Left cardiac atrium (tissue), 4 donors: ENCODE measurements around the gene PCDHA7. TPM values are rescaled to one million over a fixed set of nuclear protein-coding genes. Genes with fewer than 3 reads are reported as not detected.
"Not testable (repeated sequence)": the region's sequence is repeated elsewhere in the genome, so short reads cannot be mapped to it uniquely, and the experiment has no call there.

Experiments used
- ATAC-seq, 2 donors: fragments of 200-7000 bp; cut with Tn5 transposase; one replicate each; pipeline ENCODE4 v1.9.1; 2020; ENCODE audit warnings: mild to moderate bottlenecking in 2 of 2, moderate library complexity in 2 of 2
- DNase-seq: peaks from one replicate; pipeline ENCODE4 v3.0.0-alpha.2; 2020
- intact Hi-C, 2 donors: fragments of 100-400 bp; cut with DNase I; formaldehyde crosslinking; loops; one replicate each; pipeline versions ENCODE4 v1.14.1 to v1.15.1; 2022 to 2023
- total RNA-seq, 2 donors: library from RNA; stranded (reverse); fragmentation: NEBNext Ultra II Directional; extraction: Animal tissue kit (Norgen Biotek cat#: 25700); gene quantifications; one replicate each; pipeline ENCODE4 v1.2.1, GENCODE V29; 2021
- donor health status: DM: no; HTN: yes; CAD: no.
- donor health status: DM: no; HTN: yes; CAD: no; lungs with severe emphysema.
- donor health status: DM: yes; HTN: yes; CAD: no.
- donor health status: Dilated cardiomyopathy.

PCDHA7 gene
- total RNA-seq, 2 donors from 2014 or later: not detected

- ATAC-seq (no peak), DNase-seq (no peak)
- intact Hi-C loops: loop anchor here in 1 of 2 donors (10.0 kb wide), 1 partner anchor 189 kb away; no protein-coding TSS in a partner anchor
Measured at GRCh38 chr5:140855772-140856674, 22.0 kb downstream of the PCDHA7 start, which contains the start of gene PCDHA10. Gene PCDHA10, plus strand, starts transcription at chr5:140855897. Its CDS starts 152 bp downstream, at chr5:140856049.

GRCh38 chr5:140857177-140857986 is 23.3 kb downstream of the PCDHA7 start:
- intact Hi-C loops: loop anchor here in 1 of 2 donors (10.0 kb wide), 1 partner anchor 187 kb away; no protein-coding TSS in a partner anchor
- no peak for ATAC-seq
- no peak for DNase-seq

DNA sequence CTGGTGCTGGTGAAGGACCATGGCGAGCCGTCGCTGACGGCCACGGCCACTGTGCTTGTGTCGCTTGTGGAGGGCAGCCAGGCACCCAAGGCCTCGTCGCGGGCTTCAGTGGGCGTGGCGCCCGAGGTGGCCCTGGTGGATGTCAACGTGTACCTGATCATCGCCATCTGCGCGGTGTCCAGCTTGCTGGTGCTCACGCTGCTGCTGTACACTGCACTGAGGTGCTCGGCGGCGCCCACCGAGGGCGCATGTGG is 23.8 kb downstream of the PCDHA7 start:
- ATAC-seq (no peak), DNase-seq (no peak)
- intact Hi-C loops: loop anchor here in 1 of 2 donors (10.0 kb wide), 1 partner anchor 187 kb away; no protein-coding TSS in a partner anchor

DNA sequence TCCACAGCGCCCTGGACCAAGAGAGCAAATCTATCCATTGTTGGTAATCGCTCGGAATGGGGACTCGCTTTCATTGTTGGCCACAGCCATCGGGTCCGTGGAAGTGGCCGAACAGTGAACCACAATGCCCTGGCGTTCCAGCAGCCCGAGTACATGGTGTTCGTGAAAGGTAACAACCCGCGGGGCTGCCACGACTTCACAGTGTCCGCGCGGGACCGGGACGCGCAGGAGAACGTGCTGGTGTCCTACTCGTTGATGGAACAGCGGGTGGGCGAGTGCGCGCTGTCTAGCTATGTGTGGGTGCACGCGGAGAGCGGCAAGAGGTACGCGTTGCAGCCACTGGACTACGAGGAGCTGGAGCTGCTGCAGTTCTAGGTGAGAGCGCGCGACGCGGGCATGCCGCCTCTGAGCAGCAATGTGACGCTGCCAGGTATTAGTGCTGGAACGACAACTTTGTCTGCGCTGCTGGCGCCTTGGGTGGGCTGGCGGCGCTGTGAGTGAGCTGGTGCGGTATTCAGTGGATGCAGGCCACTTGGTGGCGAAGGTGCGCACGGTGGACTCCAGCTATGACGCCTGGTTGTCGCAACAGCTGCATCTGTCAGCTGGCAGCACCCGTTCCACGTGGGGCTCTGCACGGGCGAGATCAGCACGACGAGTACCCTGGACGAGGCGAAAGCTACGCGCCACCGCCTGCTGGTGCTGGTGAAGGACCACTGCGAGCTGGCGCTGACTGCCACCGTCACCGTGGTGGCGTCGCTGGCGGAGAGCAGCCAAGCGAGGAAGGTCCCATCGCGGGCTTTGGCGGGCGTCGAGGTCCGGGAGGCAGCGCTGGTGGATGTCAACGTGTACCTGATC is 28.6 kb downstream of the PCDHA7 start:
- intact Hi-C loops: no loop called here
- DNase-seq (no peak), ATAC-seq (no peak)

DNA sequence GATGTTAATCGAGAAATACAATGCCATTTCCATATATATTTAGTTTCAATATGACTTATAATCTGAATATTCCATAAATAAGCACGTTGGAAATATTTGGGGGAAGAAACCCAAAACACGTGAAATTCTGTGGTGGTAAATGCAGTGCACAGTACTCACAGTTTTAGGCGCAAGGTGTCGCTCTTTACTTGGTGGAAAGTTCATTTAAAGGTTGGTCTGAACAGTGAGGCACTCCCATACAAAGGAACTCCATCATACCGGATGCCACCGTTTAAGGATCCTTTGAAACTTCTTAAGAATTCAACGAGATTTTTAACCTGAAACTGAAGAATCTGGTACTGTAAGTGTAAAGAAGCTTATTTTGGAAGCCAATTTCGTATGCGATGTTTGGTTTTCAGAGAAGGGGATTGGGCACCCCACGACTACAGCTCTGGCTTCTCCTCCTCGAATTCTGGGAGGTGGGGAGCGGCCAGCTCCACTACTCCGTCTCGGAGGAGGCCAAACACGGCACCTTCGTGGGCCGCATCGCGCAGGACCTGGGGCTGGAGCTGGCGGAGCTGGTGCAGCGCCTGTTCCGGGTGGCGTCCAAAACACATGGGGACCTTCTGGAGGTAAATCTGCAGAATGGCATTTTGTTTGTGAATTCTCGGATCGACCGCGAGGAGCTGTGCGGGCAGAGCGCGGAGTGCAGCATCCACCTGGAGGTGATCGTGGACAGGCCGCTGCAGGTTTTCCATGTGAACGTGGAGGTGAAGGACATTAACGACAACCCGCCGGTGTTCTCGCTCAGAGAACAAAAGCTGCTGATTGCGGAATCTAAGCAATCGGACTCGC is 34.9 kb downstream of the PCDHA7 start, which contains the start of gene PCDHA11:
Gene PCDHA11, plus strand, starts transcription at position 237 of the 834 bp plus-strand sequence. Its CDS starts 147 bp downstream, at position 384.
- ATAC-seq (peak in 1 of 2 donors; percentile 53), DNase-seq (no peak)
- intact Hi-C loops: no loop called here

- ATAC-seq (no peak), DNase-seq (no peak)
- intact Hi-C loops: no loop called here
Measured at GRCh38 chr5:140869555-140869886, 35.5 kb downstream of the PCDHA7 start.

DNA sequence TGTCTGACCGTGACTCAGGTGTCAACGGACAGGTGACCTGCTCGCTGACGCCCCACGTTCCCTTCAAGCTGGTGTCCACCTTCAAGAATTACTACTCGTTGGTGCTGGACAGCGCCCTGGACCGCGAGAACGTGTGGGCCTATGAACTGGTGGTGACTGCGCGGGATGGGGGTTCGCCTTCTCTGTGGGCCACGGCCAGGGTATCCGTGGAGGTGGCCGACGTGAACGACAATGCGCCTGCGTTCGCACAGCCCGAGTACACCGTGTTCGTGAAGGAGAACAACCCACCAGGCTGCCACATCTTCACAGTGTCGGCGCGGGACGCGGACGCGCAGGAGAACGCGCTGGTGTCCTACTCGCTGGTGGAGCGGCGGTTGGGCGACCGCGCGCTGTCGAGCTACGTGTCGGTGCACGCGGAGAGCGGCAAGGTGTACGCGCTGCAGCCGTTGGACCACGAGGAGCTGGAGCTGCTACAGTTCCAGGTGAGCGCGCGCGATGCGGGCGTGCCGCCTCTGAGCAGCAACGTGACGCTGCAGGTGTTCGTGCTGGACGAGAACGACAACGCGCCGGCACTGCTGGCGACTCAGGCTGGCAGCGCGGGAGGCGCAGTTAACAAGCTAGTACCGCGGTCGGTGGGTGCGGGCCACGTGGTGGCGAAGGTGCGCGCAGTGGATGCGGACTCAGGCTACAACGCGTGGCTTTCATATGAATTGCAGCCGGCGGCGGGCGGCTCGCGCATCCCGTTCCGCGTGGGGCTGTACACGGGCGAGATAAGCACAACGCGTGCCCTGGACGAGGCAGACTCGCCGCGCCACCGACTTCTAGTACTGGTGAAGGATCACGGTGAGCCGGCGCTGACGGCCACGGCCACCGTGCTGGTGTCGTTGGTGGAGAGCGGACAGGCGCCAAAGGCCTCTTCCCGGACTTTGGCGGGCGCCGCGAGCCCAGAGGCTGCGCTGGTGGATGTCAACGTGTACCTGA is 36.4 kb downstream of the PCDHA7 start:
- ATAC-seq (no peak), DNase-seq (no peak)
- intact Hi-C loops: no loop called here

- no peak for ATAC-seq
- DNase-seq: no peak
- intact Hi-C loops: no loop called here
Measured at GRCh38 chr5:140875085-140876065, 41.3 kb downstream of the PCDHA7 start, which contains the start of gene PCDHA12. Gene PCDHA12, plus strand, starts transcription at chr5:140875308. Its CDS starts 165 bp downstream, at chr5:140875473.

DNA sequence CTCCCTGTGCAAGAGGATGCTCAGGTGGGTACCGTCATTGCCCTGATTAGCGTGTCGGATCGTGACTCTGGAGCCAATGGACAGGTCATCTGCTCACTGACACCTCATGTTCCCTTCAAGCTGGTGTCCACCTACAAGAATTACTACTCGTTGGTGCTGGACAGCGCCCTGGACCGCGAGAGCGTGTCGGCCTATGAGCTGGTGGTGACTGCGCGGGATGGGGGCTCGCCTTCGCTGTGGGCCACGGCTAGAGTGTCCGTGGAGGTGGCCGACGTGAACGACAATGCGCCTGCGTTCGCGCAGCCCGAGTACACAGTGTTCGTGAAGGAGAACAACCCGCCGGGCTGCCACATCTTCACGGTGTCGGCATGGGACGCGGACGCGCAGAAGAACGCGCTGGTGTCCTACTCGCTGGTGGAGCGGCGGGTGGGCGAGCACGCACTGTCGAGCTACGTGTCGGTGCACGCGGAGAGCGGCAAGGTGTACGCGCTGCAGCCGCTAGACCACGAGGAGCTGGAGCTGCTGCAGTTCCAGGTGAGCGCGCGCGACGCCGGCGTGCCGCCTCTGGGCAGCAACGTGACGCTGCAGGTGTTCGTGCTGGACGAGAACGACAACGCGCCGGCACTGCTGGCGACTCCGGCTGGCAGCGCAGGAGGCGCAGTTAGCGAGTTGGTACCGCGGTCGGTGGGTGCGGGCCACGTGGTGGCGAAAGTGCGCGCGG is 42.6 kb downstream of the PCDHA7 start:
- intact Hi-C loops, ATAC-seq, DNase-seq: not testable (repeated sequence)

GRCh38 chr5:140877262-140877581 is 43.2 kb downstream of the PCDHA7 start:
- ATAC-seq: no peak
- no peak for DNase-seq
- intact Hi-C loops: no loop called here

GRCh38 chr5:140881889-140882590 is 48.0 kb downstream of the PCDHA7 start, which contains the start of gene PCDHA13:
Gene PCDHA13, plus strand, starts transcription at chr5:140882124. Its CDS starts 145 bp downstream, at chr5:140882269.
- ATAC-seq: peak in 1 of 2 donors; percentile 27
- DNase-seq: no peak
- intact Hi-C loops: loop anchor here in 1 of 2 donors (10.0 kb wide), 1 partner anchor 163 kb away; no protein-coding TSS in a partner anchor

DNA sequence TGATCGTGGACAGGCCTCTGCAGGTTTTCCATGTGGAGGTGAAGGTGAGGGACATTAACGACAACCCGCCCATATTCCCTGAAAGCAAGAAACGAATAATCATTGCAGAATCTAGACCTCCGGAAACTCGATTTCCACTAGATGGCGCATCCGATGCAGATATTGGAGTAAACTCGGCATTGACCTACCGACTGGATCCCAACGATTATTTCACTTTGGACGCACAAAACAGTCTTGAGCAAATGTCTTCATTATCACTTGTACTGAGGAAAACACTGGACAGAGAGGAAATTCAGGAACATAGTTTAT is 48.5 kb downstream of the PCDHA7 start:
- ATAC-seq: no peak
- DNase-seq: no peak
- intact Hi-C loops: loop anchor here in 1 of 2 donors (10.0 kb wide), 1 partner anchor 162 kb away; no protein-coding TSS in a partner anchor

GRCh38 chr5:140883373-140883772 is 49.3 kb downstream of the PCDHA7 start:
- intact Hi-C loops: loop anchor here in 1 of 2 donors (10.0 kb wide), 1 partner anchor 161 kb away; no protein-coding TSS in a partner anchor
- no peak for DNase-seq
- ATAC-seq: no peak

- ATAC-seq: no peak
- no peak for DNase-seq
- intact Hi-C loops: loop anchor here in 1 of 2 donors (10.0 kb wide), 1 partner anchor 161 kb away; no protein-coding TSS in a partner anchor
Measured at GRCh38 chr5:140883927-140884697, 50.0 kb downstream of the PCDHA7 start.
